Ishikawa (cell line): ENCODE measurements around the gene PKNOX2.

Source experiments
- EP300 ChIP-seq: IDR thresholded peaks from 2 replicates; pipeline ENCODE4 v1.6.1; 2012; ENCODE audit warnings: borderline replicate concordance
- FOXM1 ChIP-seq: IDR thresholded peaks from 2 replicates; pipeline ENCODE4 v1.6.1; 2012; ENCODE audit warnings: low read depth, borderline replicate concordance
- TCF12 ChIP-seq: IDR thresholded peaks from 2 replicates; pipeline ENCODE4 v1.6.1; 2012; ENCODE audit warnings: low read depth
- TF ChIP-seq, protein P1 (sequence below): IDR thresholded peaks from 2 replicates; pipeline ENCODE4 v1.6.1; 2012; ENCODE audit warnings: low read depth, mild to moderate bottlenecking

GRCh38 chr11:125285844-125286243, 121.3 kb downstream of the PKNOX2 start:
- TF ChIP-seq FOXM1 (no peak), EP300 (no peak), TCF12 (no peak)
- TF ChIP-seq, protein P1, sequence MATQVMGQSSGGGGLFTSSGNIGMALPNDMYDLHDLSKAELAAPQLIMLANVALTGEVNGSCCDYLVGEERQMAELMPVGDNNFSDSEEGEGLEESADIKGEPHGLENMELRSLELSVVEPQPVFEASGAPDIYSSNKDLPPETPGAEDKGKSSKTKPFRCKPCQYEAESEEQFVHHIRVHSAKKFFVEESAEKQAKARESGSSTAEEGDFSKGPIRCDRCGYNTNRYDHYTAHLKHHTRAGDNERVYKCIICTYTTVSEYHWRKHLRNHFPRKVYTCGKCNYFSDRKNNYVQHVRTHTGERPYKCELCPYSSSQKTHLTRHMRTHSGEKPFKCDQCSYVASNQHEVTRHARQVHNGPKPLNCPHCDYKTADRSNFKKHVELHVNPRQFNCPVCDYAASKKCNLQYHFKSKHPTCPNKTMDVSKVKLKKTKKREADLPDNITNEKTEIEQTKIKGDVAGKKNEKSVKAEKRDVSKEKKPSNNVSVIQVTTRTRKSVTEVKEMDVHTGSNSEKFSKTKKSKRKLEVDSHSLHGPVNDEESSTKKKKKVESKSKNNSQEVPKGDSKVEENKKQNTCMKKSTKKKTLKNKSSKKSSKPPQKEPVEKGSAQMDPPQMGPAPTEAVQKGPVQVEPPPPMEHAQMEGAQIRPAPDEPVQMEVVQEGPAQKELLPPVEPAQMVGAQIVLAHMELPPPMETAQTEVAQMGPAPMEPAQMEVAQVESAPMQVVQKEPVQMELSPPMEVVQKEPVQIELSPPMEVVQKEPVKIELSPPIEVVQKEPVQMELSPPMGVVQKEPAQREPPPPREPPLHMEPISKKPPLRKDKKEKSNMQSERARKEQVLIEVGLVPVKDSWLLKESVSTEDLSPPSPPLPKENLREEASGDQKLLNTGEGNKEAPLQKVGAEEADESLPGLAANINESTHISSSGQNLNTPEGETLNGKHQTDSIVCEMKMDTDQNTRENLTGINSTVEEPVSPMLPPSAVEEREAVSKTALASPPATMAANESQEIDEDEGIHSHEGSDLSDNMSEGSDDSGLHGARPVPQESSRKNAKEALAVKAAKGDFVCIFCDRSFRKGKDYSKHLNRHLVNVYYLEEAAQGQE = no peak
